ENCODE data around the gene GUCY1A1.
"Not testable (repeated sequence)": the region's sequence is repeated elsewhere in the genome, so short reads cannot be mapped to it uniquely, and the experiment has no call there.

GUCY1A1 gene, protein sequence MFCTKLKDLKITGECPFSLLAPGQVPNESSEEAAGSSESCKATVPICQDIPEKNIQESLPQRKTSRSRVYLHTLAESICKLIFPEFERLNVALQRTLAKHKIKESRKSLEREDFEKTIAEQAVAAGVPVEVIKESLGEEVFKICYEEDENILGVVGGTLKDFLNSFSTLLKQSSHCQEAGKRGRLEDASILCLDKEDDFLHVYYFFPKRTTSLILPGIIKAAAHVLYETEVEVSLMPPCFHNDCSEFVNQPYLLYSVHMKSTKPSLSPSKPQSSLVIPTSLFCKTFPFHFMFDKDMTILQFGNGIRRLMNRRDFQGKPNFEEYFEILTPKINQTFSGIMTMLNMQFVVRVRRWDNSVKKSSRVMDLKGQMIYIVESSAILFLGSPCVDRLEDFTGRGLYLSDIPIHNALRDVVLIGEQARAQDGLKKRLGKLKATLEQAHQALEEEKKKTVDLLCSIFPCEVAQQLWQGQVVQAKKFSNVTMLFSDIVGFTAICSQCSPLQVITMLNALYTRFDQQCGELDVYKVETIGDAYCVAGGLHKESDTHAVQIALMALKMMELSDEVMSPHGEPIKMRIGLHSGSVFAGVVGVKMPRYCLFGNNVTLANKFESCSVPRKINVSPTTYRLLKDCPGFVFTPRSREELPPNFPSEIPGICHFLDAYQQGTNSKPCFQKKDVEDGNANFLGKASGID

DNA sequence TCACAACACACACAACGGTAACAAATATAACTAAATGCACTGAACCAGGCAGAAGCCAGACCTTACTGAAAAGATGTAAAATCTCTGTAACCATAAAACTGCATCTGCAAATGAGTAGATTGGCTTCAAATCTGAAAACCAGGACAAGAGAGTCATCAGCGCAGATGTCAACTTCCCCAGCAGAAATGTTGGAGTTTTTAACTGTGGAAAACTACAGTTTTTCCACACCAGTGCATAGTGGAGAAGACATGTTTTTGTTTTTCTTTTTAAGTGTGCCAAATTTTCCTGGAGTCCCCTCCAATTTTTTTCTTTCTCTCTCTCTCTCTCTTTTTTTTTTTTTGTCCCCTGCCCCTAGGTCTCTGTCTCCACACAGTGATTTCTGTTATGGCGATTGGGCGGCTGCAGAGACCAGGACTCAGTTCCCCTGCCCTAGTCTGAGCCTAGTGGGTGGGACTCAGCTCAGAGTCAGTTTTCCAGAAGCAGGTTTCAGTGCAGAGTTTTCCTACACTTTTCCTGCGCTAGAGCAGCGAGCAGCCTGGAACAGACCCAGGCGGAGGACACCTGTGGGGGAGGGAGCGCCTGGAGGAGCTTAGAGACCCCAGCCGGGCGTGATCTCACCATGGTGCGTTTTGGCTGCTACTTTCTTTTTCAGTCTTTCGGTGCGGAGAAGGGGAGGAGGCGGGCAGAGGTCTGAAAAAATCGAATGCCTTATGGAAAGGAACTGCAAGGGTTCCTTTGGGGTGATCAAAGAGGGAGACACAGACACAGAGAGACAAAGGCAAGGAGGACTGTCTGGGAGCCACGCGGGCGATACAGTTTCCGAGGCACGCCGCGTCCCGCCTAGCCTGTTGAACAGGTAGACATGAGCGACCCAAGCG is at the start of gene GUCY1A1:
TSS of gene GUCY1A1 (plus strand) at position 505 of the 878 bp plus-strand sequence. CDS start 30,020 bp downstream, outside the sequence.
- DNase-seq (ENCODE audit: low spot score) = peak; percentile 69

DNA sequence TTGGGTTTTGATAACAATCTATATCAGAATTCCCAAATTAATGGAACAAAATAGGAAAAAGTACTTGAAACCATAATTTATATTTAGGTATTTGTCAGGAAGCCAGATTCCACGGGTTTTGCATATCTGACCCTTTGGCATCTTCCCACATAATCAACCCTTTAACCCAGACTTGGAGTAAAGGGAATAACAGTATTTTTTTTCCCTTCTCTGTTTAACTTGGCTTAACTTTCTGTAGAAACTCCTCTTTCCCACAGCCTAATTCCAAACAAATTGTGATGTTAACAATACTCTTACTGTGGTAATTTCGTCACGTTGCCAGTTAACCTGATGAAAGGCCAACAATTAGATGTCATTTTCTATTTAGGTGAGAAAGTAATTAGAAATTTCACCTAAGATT is 49.4 kb upstream of the GUCY1A1 start:
- no peak for DNase-seq (ENCODE audit: low spot score)

DNA sequence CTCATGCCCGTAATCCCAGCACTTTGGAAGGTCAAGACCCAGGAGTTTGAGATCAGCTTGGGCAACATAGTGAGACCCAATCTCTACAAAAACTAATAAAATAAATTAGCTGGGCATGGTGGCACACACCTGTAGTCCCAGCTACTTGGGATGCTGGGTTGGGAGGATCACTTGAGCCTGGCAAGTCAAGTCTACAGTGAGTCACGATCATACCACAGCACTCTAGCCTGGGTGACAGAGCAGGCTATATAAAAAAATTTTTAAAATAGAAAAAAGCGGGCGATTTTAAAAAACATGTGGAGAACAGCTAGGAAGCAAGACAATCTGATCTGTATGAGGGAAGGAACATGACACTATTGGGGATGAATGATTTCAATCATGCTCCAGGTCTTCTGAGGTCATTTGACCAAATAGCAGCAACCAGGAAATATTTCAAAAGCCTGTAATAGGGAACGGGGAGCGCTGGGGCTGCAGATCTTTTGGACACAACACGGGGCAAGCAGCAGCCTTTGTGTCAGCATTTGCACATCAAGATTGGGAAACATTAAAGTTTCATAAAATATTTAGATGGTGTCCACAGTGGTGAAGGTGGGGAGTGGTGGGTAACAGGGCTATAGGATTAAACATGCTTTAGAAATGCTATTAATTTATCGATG is 48.3 kb upstream of the GUCY1A1 start:
- DNase-seq (ENCODE audit: low spot score) = no peak

DNA sequence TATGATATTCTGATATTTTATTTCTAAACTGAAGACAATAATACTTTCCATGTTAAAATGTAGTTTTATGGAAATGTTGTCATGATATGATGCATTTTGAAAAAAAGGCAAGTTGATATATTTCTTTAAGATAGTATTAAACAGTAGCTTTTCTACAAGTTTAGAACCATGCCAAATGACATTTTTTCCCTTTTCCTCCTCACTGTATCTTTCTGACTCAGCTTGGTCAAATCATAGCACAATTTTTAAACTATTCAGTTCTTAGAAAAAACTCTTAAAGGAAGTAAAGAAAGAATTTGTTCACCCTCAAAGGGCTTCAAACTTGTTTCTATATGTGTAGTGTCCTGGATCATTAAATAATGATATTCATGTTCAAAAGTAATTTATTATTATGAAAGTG is 46.0 kb upstream of the GUCY1A1 start:
- DNase-seq (ENCODE audit: low spot score) = no peak

DNA sequence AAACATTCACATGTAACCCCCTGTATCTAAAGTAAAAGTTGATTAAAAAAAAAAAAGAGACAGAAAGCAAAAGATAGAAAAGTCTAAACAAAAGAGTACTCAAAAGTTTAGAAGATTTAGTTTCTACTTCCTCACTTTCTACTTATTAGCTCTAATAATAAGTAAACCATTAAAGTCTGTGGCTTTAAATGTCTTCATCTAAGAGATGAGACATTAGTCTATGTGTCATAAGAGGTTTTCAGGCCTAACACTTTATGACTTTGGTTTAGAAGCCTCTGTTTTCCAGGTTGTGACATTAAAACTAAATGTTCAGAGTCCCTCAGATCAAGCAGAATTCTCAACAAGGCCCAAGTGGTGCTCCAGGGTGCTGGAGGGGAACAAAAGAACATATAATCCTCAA is 42.2 kb upstream of the GUCY1A1 start:
- no peak for DNase-seq (ENCODE audit: low spot score)

DNA sequence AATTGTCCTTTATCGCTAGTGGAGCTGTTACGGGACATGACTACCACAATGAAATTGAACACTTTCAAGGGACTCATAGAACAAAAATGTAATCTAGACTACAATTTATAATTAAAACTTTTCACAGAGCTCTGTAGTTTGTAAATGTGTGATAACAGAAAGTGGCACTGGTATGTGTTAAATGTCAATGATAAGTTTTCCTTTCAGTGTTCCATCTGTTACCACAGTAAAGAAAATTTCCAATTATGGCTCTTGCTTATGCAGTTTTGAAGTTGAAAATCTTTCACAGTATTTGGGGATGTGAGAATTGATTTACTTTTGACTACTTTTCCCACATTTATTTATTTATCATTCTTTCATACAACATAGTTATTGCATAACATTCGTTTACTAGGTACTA is 40.1 kb upstream of the GUCY1A1 start:
- DNase-seq (ENCODE audit: low spot score) = no peak

DNA sequence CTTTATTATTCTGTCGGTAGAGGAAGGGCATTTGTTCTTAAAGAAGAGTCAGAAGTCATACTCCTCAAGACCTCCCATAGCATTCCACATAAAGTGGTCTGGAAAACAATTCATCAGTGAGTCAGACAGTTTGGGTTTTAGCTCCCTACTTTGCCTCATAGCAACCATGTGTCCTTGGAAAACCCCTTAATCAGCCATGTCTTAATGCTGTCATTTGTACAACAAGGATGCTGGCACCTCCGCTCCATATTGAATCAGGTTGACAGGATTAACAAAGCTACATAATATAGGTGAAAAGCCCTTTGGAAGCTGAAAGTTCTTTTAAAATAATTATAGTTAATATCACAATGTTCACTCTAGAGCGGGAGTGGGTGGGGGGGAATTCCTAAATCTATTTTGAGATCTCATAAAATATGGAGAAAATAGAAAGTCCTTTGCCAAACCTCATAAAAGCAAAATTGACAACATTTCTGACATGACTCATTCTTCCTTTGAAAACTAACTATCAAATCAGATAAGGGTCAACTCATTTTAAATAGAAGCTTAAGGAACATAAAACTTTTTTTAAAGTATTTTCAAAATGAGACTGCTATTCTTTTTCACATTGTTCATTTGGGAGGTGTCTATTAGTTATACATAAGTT is 37.3 kb upstream of the GUCY1A1 start:
- no peak for DNase-seq (ENCODE audit: low spot score)

DNA sequence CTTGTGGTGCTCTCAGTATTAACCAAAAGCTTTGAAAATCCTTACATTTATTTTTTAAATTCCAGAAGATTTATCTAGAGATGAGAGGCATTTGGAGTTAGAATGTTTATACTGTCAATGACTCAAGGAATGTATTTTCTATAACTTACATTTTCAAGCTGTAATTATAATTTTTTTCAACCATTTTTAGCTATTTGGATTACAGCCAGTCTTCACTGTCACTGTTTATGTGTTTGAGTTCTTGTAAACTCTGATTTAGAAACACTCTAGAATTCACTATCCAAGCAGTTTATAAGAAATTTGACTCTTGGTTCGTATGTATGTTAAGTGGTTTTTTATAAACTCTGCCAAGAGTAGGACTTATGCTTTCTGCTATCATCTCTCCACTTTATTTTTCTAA is 36.7 kb upstream of the GUCY1A1 start:
- DNase-seq (ENCODE audit: low spot score) = no peak

DNA sequence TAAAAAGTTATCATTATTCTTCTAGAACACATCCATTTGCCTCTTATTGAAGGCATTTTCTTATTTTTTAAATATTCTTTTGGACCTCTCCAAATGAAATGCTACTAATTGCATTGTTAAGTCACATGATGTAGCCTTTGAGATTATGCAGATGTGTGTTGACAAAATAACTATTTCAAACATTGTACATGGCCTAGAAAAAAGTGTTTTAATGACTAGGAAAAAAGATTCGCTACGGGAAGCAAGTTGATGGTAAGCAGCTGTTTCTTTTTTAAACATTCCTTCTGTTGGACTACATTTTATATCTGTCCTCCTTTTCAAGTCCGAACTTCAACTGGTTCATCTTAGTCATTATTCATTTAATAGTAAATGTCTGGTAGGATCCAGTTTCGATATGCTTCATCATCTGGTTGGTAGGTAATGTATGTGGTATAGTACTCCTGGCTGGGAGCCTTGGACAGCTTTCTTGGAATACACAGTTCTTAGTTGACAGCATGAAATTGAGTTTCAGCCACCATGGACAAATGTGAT is 34.3 kb upstream of the GUCY1A1 start:
- no peak for DNase-seq (ENCODE audit: low spot score)

DNA sequence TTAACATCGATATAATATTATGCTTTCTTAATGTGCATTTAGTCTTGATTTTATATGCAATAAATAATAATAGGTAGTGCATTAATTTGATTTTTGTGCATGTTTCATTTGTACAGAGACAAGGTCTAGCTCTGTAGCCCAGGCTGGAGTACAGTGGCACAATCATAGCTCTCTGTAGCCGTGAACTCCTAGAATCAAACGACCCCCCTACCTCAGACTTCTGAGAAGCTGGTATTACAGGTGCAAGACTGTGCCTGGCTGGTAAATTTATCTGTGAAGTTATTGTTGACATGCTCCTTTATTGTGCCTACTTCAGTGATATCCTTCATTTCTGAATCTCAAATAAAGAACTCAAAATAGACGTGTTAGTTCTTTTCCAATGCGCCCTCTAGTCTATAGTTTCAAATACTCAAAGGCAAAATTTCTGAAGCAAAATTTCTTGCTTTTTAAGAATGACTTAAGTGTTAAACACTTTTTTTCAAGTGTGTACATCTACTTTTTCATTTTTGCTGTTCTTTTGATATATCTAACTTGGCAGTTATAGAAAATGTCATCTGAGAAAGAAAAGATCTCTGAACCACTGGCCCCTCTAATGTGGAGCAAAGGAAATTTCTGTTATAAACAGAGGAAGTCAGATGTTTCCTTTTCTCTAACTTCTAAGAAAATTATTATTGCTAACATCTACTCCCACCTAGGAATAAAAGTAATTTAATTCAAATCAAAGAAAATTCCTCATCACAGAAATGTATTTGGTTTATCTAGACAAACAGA is 28.3 kb upstream of the GUCY1A1 start:
- no peak for DNase-seq (ENCODE audit: low spot score)

DNA sequence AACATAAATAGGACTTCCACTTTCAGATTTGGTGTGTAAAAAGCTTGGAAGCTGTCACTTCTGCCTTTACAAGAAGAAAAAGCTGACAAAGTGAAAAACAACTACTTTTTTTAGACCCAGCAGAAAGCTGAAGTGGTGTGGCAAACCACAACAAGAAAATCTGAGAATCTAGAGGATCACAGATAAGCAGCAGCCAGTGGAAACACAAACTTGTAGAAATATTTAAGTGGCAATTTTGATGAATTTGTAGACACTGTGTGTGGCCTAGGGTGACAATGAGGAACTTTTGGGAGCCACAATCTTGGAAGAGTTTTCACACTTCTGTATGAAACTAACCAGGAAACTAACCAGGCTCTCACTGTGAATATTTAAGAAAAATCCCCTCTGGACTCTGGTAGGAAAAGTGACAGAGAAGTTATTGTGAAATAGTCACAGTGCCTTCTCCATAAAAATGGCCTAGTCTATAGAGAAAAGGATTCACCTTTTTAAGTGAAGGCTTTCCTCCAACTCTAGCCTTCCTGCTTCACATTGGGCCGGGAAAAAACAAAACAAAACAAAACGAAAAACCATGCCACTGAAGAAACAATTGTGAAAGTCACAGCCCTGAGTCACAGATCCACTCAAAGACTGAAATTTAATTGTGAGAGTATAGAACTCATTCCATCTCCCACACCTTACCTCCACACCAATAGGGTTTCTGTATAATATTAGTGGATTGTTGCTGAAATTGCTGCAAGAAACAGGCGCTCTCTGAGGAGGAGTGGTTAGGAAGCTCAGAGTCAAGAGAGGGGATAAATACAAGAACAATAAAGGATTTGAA is 26.7 kb upstream of the GUCY1A1 start:
- no peak for DNase-seq (ENCODE audit: low spot score)

DNA sequence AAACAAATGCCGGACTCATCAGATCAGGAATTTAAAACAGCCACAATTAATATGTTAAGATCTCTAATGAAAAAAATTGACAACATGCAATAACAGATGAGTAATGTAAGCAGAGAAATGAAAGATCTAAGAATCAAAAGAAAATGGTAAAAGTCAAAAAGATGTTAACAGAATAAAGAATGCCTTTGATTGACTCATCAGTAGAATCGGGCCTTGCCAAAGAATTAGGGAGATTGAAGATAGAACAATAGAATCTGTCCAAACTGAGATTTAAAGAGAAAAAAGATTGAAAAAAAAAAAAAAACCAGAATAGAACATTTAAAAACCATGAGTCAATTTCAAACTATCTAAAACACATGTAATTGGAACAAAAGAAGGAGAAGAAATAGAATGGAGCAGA is 25.9 kb upstream of the GUCY1A1 start:
- DNase-seq (ENCODE audit: low spot score) = no peak

DNA sequence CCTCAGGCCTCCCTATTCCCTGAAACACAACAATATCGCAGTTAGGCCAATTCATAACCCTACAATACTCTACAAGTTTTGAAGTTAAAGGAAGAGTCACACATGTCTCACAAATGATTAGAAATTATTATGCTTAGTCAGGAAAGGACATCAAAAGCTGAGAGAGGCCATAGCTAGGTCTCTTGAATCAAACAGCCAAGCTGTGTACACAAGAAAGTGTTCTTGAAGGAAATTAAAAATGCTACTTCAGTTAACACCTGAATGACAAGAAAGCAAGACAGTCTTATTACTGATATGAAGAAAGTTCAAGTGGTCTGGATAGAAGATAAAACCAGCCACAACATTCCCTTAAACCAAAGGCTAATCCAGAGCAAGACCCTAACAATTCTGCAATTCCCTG is 23.6 kb upstream of the GUCY1A1 start:
- no peak for DNase-seq (ENCODE audit: low spot score)

DNA sequence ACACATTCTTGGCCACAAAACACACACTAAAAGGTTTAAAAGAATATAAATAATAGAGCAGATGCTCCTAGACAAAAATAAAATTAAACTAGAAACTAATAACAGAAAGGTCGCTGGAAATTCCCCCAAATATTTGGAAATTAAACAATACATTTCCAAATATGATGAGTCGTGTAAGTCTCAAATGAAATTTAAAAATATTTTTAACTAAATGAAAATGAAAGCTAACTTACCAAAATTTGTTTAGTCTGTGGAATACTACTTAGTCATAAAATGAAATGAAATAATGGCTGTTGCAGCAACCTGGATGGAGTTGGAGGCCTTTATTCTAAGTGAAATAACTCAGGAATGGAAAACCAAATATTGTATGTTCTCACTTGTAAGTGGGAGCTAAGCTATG is 20.6 kb upstream of the GUCY1A1 start:
- no peak for DNase-seq (ENCODE audit: low spot score)

DNA sequence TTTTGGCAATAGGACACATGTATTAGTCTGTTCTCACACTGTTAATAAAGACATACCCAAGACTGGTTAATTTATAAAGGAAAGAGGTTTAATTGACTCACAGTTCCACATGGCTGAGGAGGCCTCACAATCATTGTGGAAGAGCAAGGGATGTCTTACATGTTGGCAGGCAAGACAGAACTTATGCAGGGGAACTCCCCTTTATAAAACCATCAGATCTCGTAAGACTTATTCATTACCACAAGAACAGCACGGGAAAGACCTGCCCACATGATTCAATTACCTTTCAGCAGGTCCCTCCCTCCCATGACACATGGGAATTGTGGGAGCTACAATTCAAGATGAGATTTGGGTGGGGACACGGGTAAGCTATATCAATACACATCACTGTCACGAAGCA is 15.9 kb upstream of the GUCY1A1 start:
- DNase-seq (ENCODE audit: low spot score) = not testable (repeated sequence)

DNA sequence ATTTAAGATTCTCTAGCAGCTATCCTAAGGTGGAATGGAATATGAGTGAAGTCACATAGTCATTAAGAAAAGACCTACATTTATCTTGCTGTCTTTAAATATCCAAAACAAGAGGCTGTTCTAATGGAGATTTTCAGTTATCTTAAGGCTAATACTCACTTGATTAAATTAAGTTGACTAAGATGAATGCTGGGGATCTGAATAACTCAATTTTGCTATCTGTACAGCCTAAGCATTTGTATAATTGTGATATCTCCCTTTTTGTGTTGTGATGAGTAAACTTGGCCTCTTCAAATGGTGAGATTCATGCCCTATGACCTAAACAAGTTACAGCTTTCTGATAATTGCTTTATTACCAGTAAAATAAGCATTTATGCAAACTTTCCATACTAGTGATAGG is 13.6 kb upstream of the GUCY1A1 start:
- no peak for DNase-seq (ENCODE audit: low spot score)

DNA sequence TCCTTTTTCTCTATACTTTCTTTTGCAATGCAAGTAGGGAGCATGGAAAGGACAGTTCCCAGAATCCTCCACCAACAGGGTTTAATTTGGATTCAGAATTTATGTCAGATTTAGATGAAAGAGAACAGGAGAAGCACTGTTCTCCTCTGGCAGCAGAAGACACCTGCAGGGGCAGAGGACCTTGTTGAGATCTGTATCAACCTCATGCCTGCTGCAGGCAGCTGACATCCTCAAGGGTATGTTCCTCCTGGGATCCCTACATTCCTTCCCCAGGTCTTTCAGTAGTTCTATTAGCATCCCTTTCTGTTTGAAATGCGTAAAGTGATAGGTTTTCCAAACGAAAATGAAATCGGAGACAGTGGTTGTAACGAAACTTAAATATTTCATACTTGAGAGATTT is 10.6 kb upstream of the GUCY1A1 start:
- no peak for DNase-seq (ENCODE audit: low spot score)

DNA sequence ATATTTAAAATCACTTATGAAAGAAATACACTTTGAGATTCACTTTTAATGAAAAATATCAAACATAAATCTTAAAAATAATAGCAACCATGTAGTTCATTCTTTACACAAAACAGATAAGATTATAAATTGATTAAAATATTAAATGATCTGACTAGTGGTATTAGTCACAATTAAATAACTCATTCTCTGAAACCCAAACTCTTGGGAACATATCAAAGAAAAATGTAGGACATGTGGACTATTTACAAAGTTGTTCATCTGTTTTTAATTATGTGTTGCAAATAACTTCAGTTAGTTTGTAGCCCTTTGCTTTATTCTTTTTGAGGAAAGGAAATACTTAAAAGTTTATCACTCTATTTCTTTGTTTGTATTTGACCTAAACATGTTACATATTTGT is 9.5 kb upstream of the GUCY1A1 start:
- no peak for DNase-seq (ENCODE audit: low spot score)

DNA sequence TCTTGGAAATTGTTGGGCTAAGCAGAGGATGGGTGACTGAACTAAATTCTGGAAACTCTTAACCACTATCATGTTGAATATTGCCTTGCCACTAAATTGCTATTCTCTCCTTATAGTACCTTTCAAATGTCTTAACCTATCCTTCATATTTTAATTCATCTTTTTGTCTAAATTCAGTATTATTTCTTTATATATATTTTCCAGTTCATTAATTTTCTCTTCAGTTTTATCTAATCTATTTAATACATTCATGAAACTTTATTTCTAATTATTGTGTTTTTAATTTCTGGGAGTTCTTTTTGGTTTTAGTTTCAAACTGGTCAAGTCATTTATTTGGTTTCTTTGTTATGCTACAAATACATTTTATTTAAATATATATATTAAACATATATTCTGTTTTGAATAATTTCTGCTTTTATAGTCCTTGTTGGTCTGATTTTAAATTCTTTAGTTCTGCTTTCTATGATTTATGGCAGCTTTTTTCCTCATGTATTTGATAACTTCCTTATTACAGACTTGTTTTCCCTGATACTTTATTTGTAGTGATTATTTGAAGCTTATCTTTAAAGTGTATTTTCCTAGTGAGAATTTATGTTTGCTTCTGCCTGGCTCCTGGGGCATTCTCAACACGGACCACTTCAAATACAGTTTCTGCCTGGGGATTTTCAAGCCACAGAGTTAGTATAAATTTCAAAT is 8.5 kb upstream of the GUCY1A1 start:
- no peak for DNase-seq (ENCODE audit: low spot score)
